HCT116 (cell line): ENCODE results near the gene HMGXB4. TPM values are rescaled to one million over a fixed set of nuclear protein-coding genes. Genes with fewer than 3 reads are reported as not detected.

ENCODE experiments used
- ATAC-seq: fragments of 200-7000 bp; cut with Tn5 transposase; 2 replicates; pipeline ENCODE4 v1.9.1; 2020; ENCODE audit warnings: mild to moderate bottlenecking, moderate library complexity
- BruUV-seq: library from RNA; stranded (reverse); fragments of 400-500 nt; replicated peaks from 2 replicates; lab custom pipeline; 2021; lab: Mats Ljungman, UMichigan
- CTCF ChIA-PET: fragments of 300-600 bp; sonication (Branson Sonifier 250); formaldehyde crosslinking; loops from one replicate; lab custom pipeline; 2021; ENCODE audit warnings: antibody characterized with exemption; lab: Charles Lee
- POLR2A ChIA-PET: fragments of 300-600, 350-600 bp; sonication (Branson Sonifier 250); formaldehyde crosslinking; loops from one replicate; lab custom pipeline; 2021; ENCODE audit warnings: antibody characterized with exemption; lab: Charles Lee
- RAD21 ChIA-PET, 2 experiments: fragments of 300-600 bp; sonication (Branson Sonifier 250); formaldehyde crosslinking; loops; one replicate each; lab custom pipeline; 2023; ENCODE audit warnings: low total read pairs in 2 of 2; ENCODE audit not compliant: uncharacterized antibody in 2 of 2, unreplicated experiment in 2 of 2, low non-redundant PET in 1 of 2; lab: Charles Lee
- DNase-seq: peaks from one replicate; pipeline ENCODE4 v3.0.0-alpha.2; 2010; ENCODE audit warnings: low read depth, low spot score
- H2AFZ ChIP-seq: fragments of 200-600 bp; shearing (Covaris generic), sonication (generic); 2 replicates; pipeline ENCODE4 v1.6.1; 2017; ENCODE audit warnings: low read depth, mixed run types, mixed read lengths, antibody characterized with exemption, low read length; ENCODE audit not compliant: poor library complexity, severe bottlenecking
- H3K27ac ChIP-seq: 2 replicates; pipeline ENCODE4 v1.5.1; 2012; ENCODE audit warnings: low read depth, low read length
- H3K27me3 ChIP-seq: fragments of 200-600 bp; sonication (generic); 2 replicates; pipeline ENCODE4 v1.6.1; 2016; ENCODE audit warnings: mixed run types, low read length, mixed read lengths; ENCODE audit not compliant: insufficient read depth
- H3K36me3 ChIP-seq, 2 experiments: fragments of 200-500 bp in 1 of 2; fragments of 200-600 bp in 1 of 2; sonication (Bioruptor generic) in 1 of 2; sonication (generic) in 1 of 2; 2 replicates each; pipeline versions ENCODE4 v1.5.1 to v1.6.1; 2014 to 2016; ENCODE audit warnings: low read length in 2 of 2, inconsistent platforms in 1 of 2, mixed read lengths in 1 of 2, mixed run types in 1 of 2; ENCODE audit not compliant: insufficient read depth in 2 of 2, control insufficient read depth in 1 of 2
- H3K4me1 ChIP-seq, 2 experiments: fragments of 200-600 bp in 1 of 2; sonication (generic) in 1 of 2; 2 replicates each; pipeline versions ENCODE4 v1.5.1 to v1.6.1; 2012 to 2017; ENCODE audit warnings: low read length in 2 of 2, inconsistent platforms in 1 of 2, mild to moderate bottlenecking in 1 of 2, mixed read lengths in 1 of 2, mixed run types in 1 of 2, moderate library complexity in 1 of 2; ENCODE audit not compliant: insufficient read depth in 2 of 2, control insufficient read depth in 1 of 2
- H3K4me2 ChIP-seq: fragments of 200-600 bp; sonication (generic); 2 replicates; pipeline ENCODE4 v1.6.1; 2017; ENCODE audit warnings: mixed run types, low read length, mixed read lengths
- H3K4me3 ChIP-seq, 2 experiments: fragments of 200-600 bp in 1 of 2; sonication (generic) in 1 of 2; replicated peaks in 1 of 2; 2 replicates each; pipeline ENCODE4 v1.5.1; 2011 to 2016; ENCODE audit warnings: low read length in 2 of 2, control low read depth in 1 of 2, low read depth in 1 of 2, mild to moderate bottlenecking in 1 of 2, mixed read lengths in 1 of 2, mixed run types in 1 of 2
- H3K79me2 ChIP-seq: fragments of 200-600 bp; sonication (generic); 2 replicates; pipeline ENCODE4 v1.6.1; 2017; ENCODE audit warnings: mild to moderate bottlenecking, mixed run types, low read length, moderate library complexity, mixed read lengths; ENCODE audit not compliant: insufficient read depth
- H3K9ac ChIP-seq: fragments of 200-600 bp; sonication (generic); 2 replicates; pipeline ENCODE4 v1.6.1; 2016; ENCODE audit warnings: low read length, mixed read lengths
- H3K9me2 ChIP-seq: fragments of 200-600 bp; sonication (generic), shearing (Covaris generic); 2 replicates; pipeline ENCODE4 v1.6.1; 2017; ENCODE audit warnings: mixed run types, mild to moderate bottlenecking, moderate library complexity; ENCODE audit not compliant: insufficient read depth
- H3K9me3 ChIP-seq, 2 experiments: fragments of 200-500 bp in 1 of 2; fragments of 200-600 bp in 1 of 2; sonication (Bioruptor generic) in 1 of 2; sonication (generic) in 1 of 2; 2 replicates each; pipeline ENCODE4 v1.6.1; 2014 to 2017; ENCODE audit warnings: low read length in 2 of 2, mixed read lengths in 2 of 2, inconsistent platforms in 1 of 2, low read depth in 1 of 2, mild to moderate bottlenecking in 1 of 2, mixed run types in 1 of 2, moderate library complexity in 1 of 2; ENCODE audit not compliant: control insufficient read depth in 1 of 2, insufficient read depth in 1 of 2
- H4K20me1 ChIP-seq: fragments of 200-600 bp; sonication (generic), shearing (Covaris generic); 2 replicates; pipeline ENCODE4 v1.6.1; 2017; ENCODE audit warnings: mixed run types, mild to moderate bottlenecking, moderate library complexity; ENCODE audit not compliant: insufficient read depth
- CBX3 ChIP-seq: IDR thresholded peaks from 2 replicates; pipeline ENCODE4 v1.6.1; 2012; ENCODE audit warnings: low read depth
- CEBPB ChIP-seq: IDR thresholded peaks from 2 replicates; pipeline ENCODE4 v1.6.1; 2012; ENCODE audit warnings: low read depth
- EGR1 ChIP-seq: IDR thresholded peaks from 2 replicates; pipeline ENCODE4 v1.6.1; 2012; ENCODE audit warnings: low read depth
- ELF1 ChIP-seq: IDR thresholded peaks from 2 replicates; pipeline ENCODE4 v1.6.1; 2012; ENCODE audit warnings: low read depth, borderline replicate concordance
- FOSL1 ChIP-seq: IDR thresholded peaks from 2 replicates; pipeline ENCODE4 v1.6.1; 2012; ENCODE audit warnings: low read depth
- POLR2A ChIP-seq: IDR thresholded peaks from 2 replicates; pipeline ENCODE4 v1.7.0; 2011; ENCODE audit warnings: borderline replicate concordance; ENCODE audit not compliant: insufficient read depth, insufficient read length; ENCODE audit errors: extremely low read depth
- SIN3A ChIP-seq: IDR thresholded peaks from 2 replicates; pipeline ENCODE4 v1.6.1; 2012; ENCODE audit warnings: low read depth
- SRF ChIP-seq: IDR thresholded peaks from 2 replicates; pipeline ENCODE4 v1.6.1; 2012; ENCODE audit warnings: low read depth
- TCF7L2 ChIP-seq: IDR thresholded peaks from 2 replicates; pipeline ENCODE4 v1.7.0; 2011; ENCODE audit warnings: borderline replicate concordance, inconsistent platforms; ENCODE audit not compliant: insufficient read depth, insufficient read length; ENCODE audit errors: extremely low read depth
- YY1 ChIP-seq: IDR thresholded peaks from 2 replicates; pipeline ENCODE4 v1.6.1; 2011; ENCODE audit warnings: low read length, low read depth, moderate library complexity, mild to moderate bottlenecking; ENCODE audit not compliant: insufficient replicate concordance; ENCODE audit errors: extremely low read depth
- ZFX ChIP-seq: fragments of 450-650 bp; IDR thresholded peaks from 2 replicates; pipeline ENCODE4 v1.6.1; 2017
- ZNF274 ChIP-seq: fragments of 200-500 bp; sonication (Bioruptor generic); IDR thresholded peaks from 2 replicates; pipeline ENCODE4 v1.6.1; 2014; ENCODE audit warnings: mild to moderate bottlenecking, low read depth, low read length, inconsistent platforms
- intact Hi-C: fragments of 100-400 bp; cut with micrococcal nuclease; formaldehyde crosslinking; loops from 2 replicates; pipeline ENCODE4 v1.10.0; 2022
- total RNA-seq: library from RNA; stranded (reverse); gene quantifications from one replicate; pipeline ENCODE4 v1.2.1, GENCODE V29; 2021; ENCODE audit not compliant: unreplicated experiment
- TF ChIP-seq, protein P1 (sequence below), 3 experiments: fragments of 200-600 bp in 1 of 3; sonication (generic) in 1 of 3; IDR thresholded peaks in 2 of 3; conservative IDR thresholded peaks in 1 of 3; 2 replicates each; pipeline ENCODE4 v1.5.1; 2012 to 2017; ENCODE audit warnings: low read depth in 2 of 3, low read length in 2 of 3, antibody characterized with exemption in 1 of 3, borderline replicate concordance in 1 of 3, control low read depth in 1 of 3, mild to moderate bottlenecking in 1 of 3, mixed read lengths in 1 of 3, mixed run types in 1 of 3, moderate library complexity in 1 of 3; ENCODE audit not compliant: insufficient read depth in 1 of 3
- TF ChIP-seq, protein P2 (sequence below): IDR thresholded peaks from 2 replicates; pipeline ENCODE4 v1.6.1; 2012
- TF ChIP-seq, protein P3 (sequence below): IDR thresholded peaks from 2 replicates; pipeline ENCODE4 v1.6.1; 2012; ENCODE audit warnings: low read depth

The HMGXB4 gene
- total RNA-seq, 1 experiment from 2014 or later = 36.7 TPM

DNA sequence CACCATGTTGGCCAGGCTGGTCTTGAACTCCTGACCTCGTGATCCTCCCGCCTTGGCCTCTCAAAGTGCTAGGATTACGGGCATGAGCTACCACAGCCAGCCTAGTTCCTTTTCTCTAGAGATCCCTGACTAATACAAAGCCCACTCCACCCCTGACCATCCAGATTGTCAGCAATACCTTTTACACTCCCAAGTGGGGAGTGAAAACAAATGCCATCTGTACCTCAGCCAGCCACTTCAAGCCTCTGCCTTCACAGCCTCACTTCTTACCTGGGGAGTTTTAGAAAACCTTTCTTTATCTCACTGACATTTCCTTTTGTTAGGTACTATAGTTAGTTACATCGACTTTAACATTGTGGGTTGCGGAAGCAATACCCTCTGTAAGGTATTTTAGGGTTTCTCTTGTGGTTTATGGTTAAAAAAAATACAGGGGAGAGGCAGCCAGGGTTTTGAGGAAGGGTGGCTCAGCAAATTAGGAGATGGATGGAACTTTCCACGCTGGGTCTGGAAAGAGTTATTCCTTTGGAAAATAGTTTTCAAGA is 51.3 kb downstream of the HMGXB4 start:
- no peak for TF ChIP-seq ZFX
- TF ChIP-seq SRF = no peak
- no peak for TF ChIP-seq TCF7L2
- TF ChIP-seq, protein P1, sequence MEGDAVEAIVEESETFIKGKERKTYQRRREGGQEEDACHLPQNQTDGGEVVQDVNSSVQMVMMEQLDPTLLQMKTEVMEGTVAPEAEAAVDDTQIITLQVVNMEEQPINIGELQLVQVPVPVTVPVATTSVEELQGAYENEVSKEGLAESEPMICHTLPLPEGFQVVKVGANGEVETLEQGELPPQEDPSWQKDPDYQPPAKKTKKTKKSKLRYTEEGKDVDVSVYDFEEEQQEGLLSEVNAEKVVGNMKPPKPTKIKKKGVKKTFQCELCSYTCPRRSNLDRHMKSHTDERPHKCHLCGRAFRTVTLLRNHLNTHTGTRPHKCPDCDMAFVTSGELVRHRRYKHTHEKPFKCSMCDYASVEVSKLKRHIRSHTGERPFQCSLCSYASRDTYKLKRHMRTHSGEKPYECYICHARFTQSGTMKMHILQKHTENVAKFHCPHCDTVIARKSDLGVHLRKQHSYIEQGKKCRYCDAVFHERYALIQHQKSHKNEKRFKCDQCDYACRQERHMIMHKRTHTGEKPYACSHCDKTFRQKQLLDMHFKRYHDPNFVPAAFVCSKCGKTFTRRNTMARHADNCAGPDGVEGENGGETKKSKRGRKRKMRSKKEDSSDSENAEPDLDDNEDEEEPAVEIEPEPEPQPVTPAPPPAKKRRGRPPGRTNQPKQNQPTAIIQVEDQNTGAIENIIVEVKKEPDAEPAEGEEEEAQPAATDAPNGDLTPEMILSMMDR (IDR thresholded peaks at IDR 0.05 in 2 of 3, conservative IDR thresholded peaks at IDR 0.05 in 1 of 3; ENCODE audit: borderline replicate concordance in 1 of 3, insufficient read depth in 1 of 3, low read depth in 2 of 3, low read length in 2 of 3) = no peak
- no peak for TF ChIP-seq POLR2A
- TF ChIP-seq EGR1 = no peak
- TF ChIP-seq, protein P2, sequence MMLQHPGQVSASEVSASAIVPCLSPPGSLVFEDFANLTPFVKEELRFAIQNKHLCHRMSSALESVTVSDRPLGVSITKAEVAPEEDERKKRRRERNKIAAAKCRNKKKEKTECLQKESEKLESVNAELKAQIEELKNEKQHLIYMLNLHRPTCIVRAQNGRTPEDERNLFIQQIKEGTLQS = no peak
- TF ChIP-seq, protein P3, sequence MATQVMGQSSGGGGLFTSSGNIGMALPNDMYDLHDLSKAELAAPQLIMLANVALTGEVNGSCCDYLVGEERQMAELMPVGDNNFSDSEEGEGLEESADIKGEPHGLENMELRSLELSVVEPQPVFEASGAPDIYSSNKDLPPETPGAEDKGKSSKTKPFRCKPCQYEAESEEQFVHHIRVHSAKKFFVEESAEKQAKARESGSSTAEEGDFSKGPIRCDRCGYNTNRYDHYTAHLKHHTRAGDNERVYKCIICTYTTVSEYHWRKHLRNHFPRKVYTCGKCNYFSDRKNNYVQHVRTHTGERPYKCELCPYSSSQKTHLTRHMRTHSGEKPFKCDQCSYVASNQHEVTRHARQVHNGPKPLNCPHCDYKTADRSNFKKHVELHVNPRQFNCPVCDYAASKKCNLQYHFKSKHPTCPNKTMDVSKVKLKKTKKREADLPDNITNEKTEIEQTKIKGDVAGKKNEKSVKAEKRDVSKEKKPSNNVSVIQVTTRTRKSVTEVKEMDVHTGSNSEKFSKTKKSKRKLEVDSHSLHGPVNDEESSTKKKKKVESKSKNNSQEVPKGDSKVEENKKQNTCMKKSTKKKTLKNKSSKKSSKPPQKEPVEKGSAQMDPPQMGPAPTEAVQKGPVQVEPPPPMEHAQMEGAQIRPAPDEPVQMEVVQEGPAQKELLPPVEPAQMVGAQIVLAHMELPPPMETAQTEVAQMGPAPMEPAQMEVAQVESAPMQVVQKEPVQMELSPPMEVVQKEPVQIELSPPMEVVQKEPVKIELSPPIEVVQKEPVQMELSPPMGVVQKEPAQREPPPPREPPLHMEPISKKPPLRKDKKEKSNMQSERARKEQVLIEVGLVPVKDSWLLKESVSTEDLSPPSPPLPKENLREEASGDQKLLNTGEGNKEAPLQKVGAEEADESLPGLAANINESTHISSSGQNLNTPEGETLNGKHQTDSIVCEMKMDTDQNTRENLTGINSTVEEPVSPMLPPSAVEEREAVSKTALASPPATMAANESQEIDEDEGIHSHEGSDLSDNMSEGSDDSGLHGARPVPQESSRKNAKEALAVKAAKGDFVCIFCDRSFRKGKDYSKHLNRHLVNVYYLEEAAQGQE = no peak
- TF ChIP-seq ELF1 = no peak
- TF ChIP-seq ZNF274 = no peak
- no peak for TF ChIP-seq SIN3A
- no peak for TF ChIP-seq CEBPB
- no peak for TF ChIP-seq CBX3
- no peak for TF ChIP-seq FOSL1
- TF ChIP-seq YY1 = no peak
- TF ChIP-seq, all 23 proteins: peak for 0
- CTCF ChIA-PET = no interaction called here
- Histone ChIP-seq H3K4me1 (peaks cover 25 to 39% of the 10 kb centered on the region in 2 experiments), H3K9me2 (no peaks in the 10 kb centered on the region), H3K9me3 (no peaks in the 10 kb centered on the region), H3K4me2 (no peak overlapping the region), H4K20me1 (no peaks in the 10 kb centered on the region), H3K79me2 (0 out of 2 replicates have a peak, but pooled peaks cover 2% of the 10 kb centered on the region), H3K27me3 (no peaks in the 10 kb centered on the region), H2AFZ (no peak overlapping the region), H3K27ac (no peak overlapping the region), H3K9ac (no peak overlapping the region), H3K36me3 (no peaks in the 10 kb centered on the region), H3K4me3 (no peak overlapping the region)
- POLR2A ChIA-PET = interaction anchor here (1.0 kb wide), 1 partner anchor 9 kb away, joined by 3 read pairs; the partner anchor contains the start of gene TOM1
- intact Hi-C loops = no loop called here
- DNase-seq = no peak
- RAD21 ChIA-PET = no interaction called here
- BruUV-seq = no TSS peak
- no peak for ATAC-seq
